Bronchial epithelial cell (primary cell): ENCODE data around the gene ZNF236. TPM values are rescaled to one million over a fixed set of nuclear protein-coding genes. Genes with fewer than 3 reads are reported as not detected.
A peak's percentile ranks its signal among the peaks of the same experiment; 100 is the strongest.

Source experiments
- DNase-seq: peaks from one replicate; pipeline ENCODE4 v3.0.0-alpha.2; 2010; ENCODE audit warnings: low read depth
- FAIRE-seq: peaks from 2 replicates; lab custom pipeline; 2011; peaks lifted over from hg19 to GRCh38; lab: Jason Lieb, UNC
- H3K27me3 ChIP-seq: 2 replicates; pipeline ENCODE4 v1.5.1; 2011; ENCODE audit warnings: low read length; ENCODE audit not compliant: control insufficient read depth, insufficient read depth
- H3K36me3 ChIP-seq: 2 replicates; pipeline ENCODE4 v1.5.1; 2011; ENCODE audit warnings: low read length; ENCODE audit not compliant: control insufficient read depth, insufficient read depth
- H3K4me3 ChIP-seq: 2 replicates; pipeline ENCODE4 v1.5.1; 2011; ENCODE audit warnings: mild to moderate bottlenecking, low read depth, low read length, control low read depth
- CTCF ChIP-seq: IDR thresholded peaks from 2 replicates; pipeline ENCODE4 v1.5.1; 2011; ENCODE audit warnings: mild to moderate bottlenecking, moderate library complexity, low read length, control low read depth, inconsistent platforms; ENCODE audit not compliant: insufficient read depth, severe bottlenecking
- total RNA-seq: library from RNA; depleted of rRNA; stranded (reverse); fragments of >200 nt; gene quantifications from 2 replicates; pipeline ENCODE4 v1.2.1, GENCODE V29; 2014

Gene ZNF236
- total RNA-seq, 1 donor from 2014 or later, result 5.3 TPM

- H3K27me3 ChIP-seq, result no peaks in the 10 kb centered on the region
- FAIRE-seq (no peak), DNase-seq (no peak)
- H3K4me3 ChIP-seq, result no peak overlapping the region
- no peak for TF ChIP-seq CTCF
- no peaks in the 10 kb centered on the region for H3K36me3 ChIP-seq
Measured at GRCh38 chr18:77009675-77010074, 187.3 kb downstream of the ZNF236 start.

- FAIRE-seq, result no peak
- peaks cover 9% of the 10 kb centered on the region for H3K36me3 ChIP-seq
Measured at GRCh38 chr18:77012120-77012519, 189.8 kb downstream of the ZNF236 start.

GRCh38 chr18:77012806-77013541 is 190.6 kb downstream of the ZNF236 start:
- no peaks in the 10 kb centered on the region for H3K27me3 ChIP-seq

More at GRCh38 chr18:77012120-77012519, 189.8 kb downstream of the ZNF236 start:
- no peaks in the 10 kb centered on the region for H3K27me3 ChIP-seq
- no peak for TF ChIP-seq CTCF
- H3K4me3 ChIP-seq, result no peak overlapping the region
- DNase-seq, result no peak

GRCh38 chr18:77013811-77014521 is 191.6 kb downstream of the ZNF236 start:
- no peak for DNase-seq
- H3K27me3 ChIP-seq, result no peaks in the 10 kb centered on the region
- FAIRE-seq, result peak; percentile 32
- peaks cover 10% of the 10 kb centered on the region for H3K36me3 ChIP-seq
- no peak for TF ChIP-seq CTCF
- no peak overlapping the region for H3K4me3 ChIP-seq

More at GRCh38 chr18:77012806-77013541, 190.6 kb downstream of the ZNF236 start:
- H3K4me3 ChIP-seq, result no peak overlapping the region
- FAIRE-seq (no peak), DNase-seq (peak; percentile 68)
- H3K36me3 ChIP-seq, result peaks cover 10% of the 10 kb centered on the region
- TF ChIP-seq CTCF, result no peak

- no peaks in the 10 kb centered on the region for H3K27me3 ChIP-seq
- DNase-seq (no peak), FAIRE-seq (no peak)
- peaks cover 12% of the 10 kb centered on the region for H3K36me3 ChIP-seq
- no peak for TF ChIP-seq CTCF
- H3K4me3 ChIP-seq, result no peak overlapping the region
Measured at GRCh38 chr18:77014538-77014937, 192.2 kb downstream of the ZNF236 start.
